ENCODE results near the gene CDC34.
A peak's percentile ranks its signal among the peaks of the same experiment; 100 is the strongest.
"Not testable (repeated sequence)": the region's sequence is repeated elsewhere in the genome, so short reads cannot be mapped to it uniquely, and the experiment has no call there.

Gene CDC34

DNA sequence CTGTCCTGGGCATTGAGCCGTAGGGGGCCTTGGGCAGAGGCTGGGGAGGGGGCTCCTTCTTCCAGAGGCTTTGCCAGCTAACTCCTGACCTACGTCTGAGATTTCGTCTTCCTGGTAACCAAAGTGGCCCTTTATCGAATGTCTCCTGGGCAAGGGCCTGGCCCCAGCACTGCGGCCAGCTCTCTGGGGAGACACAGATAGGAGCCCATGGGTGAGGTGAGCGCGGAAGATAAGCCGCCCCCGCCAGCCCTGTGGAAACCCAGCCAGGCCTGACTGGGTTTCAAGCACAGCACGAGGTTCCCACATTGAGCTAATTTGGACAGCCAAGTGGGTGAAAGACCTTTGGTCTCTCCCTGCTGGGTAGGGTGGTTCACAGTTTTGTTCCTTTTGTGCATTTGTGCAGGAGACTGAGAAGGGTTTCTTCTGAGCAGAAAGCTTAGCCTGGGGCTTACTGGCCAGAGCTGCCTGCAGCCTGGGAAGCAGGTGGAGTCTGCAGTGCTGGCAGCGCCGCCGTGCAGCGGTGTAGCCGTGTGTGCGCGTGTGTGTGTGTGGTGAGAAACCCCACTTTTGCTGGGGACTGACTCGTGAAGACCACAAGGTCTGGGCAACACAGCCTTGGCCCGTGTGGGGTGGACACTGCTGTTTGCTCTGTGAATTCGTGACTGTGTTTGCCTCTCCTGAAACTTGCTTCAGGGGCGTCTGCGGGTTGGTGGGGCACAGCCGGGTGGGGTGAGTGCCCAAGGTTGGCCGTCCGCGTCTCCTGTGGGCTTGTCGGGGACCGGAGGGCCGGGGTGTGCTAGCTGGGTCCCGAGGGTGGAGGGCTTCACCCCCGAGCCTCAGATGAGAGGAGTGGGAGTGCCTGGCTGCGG lies 43.3 kb downstream of the CDC34 start:
- no peak for DNase-seq

DNA sequence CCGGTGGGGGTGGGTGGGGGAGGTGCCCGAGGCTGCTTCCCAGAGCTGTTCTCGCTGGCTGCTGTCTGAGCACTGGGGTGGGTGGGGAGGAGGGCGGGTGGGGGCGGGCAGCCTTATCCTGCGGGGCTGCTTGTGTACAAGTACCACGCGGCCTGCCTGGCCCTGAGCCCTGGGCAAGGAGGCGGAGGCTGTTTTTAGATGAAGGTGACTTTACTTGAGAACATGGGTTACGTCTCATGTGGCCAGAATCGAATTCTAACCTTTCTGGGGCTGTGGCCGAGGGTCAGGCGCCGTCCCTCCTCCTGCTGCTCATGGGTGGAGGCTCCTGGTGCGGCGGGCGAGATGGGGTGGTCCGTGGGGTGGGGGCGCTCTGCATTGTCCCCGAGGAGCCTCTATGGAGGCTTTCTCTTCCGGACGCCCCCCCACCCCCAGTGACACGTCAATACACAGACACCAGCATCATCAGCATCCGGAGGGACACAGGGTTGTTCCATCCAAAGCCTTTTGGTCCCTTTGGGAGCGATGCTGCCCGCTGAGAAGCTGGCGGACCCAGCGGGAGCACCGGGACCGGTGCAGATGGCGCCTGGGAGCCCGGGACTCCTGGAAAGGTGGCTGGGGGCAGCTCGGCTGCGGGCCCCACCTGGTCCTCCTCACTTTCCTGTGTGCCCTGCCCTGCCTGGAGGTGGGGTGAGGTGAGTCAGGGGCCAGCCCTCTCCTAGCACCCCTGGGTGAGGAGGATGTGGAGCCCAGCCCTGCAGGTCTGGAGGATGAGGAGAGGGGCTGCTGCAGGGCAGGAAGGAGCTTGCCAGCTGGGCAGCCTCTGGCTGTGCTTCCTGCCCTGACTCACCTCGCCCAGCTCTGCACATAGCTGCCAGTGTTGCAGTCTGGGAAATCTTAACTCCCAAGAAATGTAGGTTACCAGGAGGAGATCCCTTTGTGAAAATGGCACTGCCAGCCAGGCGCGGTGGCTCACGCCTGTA lies 44.3 kb downstream of the CDC34 start:
- no peak for DNase-seq

DNA sequence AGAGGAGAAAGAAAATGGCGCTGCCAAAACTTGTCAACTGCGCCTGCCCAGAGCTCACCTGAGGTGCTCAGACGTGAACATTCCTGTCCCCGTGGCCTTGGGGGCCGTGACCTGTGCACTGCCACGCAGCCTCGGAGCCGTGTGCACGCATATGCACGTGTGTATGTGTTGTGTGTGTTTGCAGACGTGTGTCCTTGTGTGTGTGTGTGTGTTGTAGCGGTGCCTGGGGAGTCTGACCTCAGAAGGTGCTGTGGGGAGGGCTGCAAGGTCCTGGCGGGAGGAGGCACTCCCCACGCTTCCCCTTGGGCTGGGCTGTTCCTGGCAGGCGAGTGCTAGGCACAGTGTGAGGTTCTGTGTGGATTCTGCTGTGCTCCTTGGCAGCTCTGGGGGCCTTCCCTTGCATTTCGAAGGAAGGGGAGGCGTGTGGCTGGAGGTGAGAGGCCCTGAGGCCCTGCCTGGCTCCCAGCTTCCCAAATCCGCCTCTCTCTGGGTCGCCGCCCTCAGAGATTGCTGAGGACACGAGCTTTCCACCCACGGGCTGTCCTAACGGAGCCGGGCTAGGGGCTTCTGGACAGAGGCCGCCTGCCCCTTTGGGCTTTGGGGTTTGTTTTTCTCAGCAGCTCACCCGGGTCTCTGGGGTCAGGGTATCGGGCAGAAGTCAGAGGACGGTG lies 45.3 kb downstream of the CDC34 start:
- no peak for DNase-seq

DNA sequence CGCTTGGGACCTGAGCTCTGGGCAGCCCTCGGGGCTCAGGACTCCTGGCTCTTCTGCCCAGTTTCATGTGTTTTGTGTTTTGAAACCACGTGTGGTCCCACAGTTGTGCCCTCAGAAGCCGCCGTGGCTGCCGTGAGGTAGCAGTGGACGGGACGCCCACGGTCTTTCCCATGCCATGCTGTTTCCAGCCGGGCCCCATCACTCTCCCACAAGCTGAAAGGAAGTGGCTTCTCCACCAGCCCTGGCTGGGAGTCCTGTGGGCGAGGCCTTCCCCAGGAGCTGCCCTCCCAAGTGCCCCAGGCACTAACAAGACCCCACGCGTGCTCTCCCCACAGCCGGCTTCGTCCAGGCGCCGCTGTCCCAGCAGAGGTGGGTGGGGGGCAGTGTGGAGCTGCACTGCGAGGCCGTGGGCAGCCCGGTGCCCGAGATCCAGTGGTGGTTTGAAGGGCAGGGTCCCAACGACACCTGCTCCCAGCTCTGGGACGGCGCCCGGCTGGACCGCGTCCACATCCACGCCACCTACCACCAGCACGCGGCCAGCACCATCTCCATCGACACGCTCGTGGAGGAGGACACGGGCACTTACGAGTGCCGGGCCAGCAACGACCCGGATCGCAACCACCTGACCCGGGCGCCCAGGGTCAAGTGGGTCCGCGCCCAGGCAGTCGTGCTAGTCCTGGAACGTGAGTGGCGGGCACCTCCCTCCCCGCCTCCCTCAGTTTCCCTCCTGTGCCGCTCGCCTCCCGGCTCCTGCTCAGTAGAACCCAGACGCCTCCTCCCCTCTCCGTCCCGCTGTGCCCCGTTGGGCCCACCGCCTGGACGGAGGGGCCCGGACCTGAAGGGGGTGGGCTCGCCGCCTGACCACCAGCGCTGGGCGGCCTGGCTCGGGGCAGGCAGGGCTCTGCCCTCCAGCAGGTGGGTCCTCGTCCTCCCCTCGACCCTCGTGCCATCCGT lies 46.2 kb downstream of the CDC34 start:
- no peak for DNase-seq

DNA sequence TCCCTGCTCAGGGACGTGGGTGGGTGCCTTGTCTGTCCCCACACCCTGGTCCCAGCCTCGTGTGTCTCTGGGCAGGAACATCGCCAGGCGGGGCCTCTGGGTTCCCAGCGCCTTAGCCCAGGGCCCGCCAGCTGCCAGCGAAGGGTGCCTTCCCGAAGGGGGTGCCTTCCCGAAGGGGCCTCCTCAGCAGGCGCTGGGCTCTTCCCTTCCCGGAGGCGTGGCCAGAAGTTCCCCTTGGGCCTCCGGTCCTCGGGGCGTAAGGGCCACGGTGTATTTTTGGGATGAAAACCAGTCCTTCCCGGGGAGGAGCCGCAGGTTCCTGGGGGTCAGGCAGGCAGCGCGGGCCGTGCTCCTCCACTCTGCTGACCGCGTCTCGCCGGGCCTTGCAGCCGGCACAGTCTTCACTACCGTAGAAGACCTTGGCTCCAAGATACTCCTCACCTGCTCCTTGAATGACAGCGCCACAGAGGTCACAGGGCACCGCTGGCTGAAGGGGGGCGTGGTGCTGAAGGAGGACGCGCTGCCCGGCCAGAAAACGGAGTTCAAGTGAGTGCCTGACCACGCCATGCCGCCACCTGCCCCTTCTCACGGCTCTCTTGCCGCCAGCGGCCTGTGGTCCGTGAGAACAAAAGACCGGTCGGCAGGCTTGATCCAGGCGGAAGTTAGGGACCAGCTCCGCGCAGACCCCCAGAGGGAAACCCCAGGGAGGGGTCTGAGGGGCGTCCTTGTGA lies 47.7 kb downstream of the CDC34 start:
- no peak for DNase-seq

DNA sequence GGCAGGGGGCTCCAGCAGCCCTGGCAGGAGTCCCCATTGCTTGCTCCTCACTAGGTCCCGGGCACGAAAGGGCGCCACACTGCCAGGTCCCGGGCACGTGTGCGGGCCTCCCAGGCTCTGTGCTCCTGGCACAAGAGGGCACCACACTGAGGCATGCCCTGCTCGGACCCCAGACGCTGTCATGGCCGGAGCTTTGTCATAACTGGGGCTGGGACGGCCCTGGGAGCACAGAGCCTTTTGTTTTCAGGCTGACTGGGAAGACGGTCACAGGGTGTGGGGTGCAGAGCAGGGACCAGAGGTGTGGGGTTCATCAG lies 48.2 kb downstream of the CDC34 start:
- DNase-seq = no peak

DNA sequence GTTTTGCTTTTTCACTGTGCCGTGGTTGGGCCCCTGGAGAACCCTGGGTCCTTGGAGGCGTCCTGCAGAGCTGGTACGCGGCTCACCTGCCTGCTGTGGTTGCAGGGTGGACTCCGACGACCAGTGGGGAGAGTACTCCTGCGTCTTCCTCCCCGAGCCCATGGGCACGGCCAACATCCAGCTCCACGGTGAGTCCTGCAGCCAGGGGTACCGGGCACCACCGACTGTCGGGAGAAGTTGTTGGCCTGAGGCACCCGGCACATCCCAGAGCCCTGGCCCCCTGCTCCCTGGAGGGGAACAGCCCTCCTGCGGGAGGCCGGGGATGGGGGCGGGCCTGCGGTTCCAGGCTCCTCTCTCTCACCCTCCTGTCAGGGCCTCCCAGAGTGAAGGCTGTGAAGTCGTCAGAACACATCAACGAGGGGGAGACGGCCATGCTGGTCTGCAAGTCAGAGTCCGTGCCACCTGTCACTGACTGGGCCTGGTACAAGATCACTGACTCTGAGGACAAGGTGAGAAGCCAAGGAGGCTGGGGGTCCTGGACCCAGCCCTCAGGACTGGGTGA lies 48.8 kb downstream of the CDC34 start:
- DNase-seq = no peak

DNA sequence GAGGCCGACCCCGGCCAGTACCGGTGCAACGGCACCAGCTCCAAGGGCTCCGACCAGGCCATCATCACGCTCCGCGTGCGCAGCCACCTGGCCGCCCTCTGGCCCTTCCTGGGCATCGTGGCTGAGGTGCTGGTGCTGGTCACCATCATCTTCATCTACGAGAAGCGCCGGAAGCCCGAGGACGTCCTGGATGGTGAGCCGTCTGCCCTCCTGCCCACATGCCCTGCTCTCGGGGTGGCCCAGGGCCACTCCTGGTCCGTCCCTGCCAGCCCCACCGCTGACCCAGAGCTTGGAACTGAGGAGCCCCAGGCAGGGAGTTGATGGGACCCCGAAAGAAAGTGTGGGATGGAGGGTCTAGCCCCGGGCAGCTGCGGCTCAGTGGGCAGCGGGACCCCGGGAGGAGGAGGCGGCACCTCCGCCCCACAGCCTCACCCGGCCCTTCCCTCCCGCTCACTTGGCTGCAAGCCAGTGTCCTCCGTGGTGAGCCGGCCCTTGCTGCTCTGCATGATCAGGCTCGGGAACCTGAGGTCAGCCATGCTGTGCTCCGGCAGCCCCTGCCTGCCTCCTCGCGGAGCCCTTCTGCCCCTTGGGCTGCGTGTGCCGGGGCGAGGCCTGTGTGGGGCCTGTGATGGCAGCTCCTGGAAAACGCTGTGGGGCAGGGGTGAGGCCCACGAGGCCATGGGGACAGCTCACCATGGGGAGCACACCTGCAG lies 50.0 kb downstream of the CDC34 start:
- no peak for DNase-seq

DNA sequence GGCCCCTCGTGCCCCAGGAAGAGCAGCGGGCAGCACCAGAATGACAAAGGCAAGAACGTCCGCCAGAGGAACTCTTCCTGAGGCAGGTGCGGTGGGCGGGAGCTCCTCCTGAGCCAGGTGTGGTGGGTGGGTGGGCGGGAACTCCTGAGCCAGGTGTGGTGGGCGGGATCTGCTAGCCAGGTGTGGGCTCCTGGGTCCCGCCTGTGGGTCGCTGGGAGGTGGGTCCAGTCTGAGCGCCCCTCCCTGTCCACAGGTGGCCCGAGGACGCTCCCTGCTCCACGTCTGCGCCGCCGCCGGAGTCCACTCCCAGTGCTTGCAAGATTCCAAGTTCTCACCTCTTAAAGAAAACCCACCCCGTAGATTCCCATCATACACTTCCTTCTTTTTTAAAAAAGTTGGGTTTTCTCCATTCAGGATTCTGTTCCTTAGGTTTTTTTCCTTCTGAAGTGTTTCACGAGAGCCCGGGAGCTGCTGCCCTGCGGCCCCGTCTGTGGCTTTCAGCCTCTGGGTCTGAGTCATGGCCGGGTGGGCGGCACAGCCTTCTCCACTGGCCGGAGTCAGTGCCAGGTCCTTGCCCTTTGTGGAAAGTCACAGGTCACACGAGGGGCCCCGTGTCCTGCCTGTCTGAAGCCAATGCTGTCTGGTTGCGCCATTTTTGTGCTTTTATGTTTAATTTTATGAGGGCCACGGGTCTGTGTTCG lies 51.1 kb downstream of the CDC34 start:
- DNase-seq = no peak

DNA sequence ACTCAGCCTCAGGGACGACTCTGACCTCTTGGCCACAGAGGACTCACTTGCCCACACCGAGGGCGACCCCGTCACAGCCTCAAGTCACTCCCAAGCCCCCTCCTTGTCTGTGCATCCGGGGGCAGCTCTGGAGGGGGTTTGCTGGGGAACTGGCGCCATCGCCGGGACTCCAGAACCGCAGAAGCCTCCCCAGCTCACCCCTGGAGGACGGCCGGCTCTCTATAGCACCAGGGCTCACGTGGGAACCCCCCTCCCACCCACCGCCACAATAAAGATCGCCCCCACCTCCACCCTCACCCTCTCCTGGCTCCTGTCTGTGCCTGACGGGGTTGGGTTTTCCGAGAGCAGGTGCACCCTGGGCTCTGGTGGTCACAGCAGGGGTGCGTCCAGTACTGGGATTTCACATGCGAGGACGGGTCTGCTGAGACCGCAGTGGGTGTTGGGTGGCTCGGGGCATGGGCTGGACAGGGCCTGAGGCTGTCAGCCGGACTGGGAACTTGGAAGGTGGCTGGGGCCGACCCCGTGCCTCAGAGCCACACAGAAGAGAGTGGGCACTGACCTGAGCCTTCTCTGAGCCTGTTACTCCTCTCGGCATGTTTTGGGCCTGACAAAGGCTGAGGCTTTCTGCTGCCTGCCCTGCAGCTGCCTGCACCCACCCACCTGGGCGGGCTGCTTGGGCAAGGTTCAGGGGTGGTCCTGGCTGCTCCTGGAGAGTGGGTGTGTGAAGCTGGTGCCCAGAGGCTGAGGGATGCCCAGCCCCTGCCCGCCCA lies 51.8 kb downstream of the CDC34 start:
- no peak for DNase-seq

DNA sequence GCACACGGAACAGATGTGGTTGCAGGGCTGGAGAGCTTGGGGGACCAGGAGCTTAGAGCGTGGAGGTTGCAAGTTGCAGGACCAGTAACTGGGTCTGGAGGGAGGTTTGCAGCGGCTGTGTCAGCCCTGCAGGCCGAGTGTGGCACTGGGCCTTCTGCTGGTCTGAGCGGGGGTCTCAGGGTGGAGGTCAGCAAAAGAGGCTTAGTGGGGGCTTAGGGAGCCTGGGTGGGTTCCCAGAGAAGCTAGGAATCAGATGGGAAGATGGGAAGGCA lies 52.3 kb downstream of the CDC34 start:
- no peak for DNase-seq

DNA sequence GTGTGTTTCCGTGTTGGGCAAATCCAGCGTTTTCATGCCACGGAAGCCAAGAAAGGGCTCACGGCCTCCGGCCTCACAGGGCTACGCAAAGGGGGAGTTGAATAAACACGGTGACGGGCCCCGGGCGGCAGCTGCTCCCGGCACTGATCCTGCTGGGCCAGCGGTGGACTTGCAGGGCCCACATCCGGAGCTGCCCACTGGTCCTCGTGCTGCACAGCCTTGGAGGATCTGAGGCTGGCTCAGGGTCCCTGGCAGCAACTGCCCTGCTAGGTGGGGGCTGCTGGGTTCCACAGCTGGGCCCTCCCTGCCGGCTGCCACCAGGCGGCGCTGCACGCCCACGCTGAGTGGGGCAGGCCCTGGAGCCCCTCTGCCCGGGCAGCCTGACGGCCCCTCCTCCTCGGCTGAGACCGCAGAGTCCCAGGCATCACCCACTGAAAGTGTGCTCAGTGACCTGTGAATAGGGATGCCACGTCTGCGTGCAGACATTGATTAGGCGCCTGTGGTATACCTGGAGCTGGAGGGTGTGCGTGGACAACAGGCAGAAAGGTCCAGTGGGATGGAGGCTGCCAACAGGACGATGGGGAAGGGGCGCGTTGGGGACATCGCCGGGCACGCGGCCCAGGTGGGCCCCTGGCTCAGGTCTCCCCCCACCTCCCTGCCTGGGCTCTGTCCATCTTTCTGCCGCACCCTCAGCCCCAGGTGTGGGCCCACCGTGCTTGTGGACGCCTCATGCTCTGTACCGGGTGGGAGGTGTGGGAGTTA lies 52.9 kb downstream of the CDC34 start:
- peak; percentile 65 for DNase-seq

DNA sequence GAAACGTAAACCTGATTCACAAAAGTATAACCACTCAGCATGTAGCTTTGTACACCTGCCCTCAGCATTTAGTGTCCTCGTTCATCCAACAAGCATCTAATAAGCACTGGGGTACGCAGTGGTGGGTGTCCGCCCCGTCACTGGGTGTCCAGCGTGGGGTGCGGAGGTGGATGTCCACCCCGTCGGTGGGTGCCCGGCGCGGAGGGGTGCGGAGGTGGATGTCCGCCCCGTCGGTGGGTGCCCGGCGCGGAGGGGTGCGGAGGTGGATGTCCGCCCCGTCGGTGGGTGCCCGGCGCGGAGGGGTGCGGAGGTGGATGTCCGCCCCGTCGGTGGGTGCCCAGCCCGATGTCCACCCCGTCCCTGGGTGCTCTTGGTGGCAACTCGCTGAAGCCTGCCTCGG lies 53.6 kb downstream of the CDC34 start:
- not testable (repeated sequence) for DNase-seq

DNA sequence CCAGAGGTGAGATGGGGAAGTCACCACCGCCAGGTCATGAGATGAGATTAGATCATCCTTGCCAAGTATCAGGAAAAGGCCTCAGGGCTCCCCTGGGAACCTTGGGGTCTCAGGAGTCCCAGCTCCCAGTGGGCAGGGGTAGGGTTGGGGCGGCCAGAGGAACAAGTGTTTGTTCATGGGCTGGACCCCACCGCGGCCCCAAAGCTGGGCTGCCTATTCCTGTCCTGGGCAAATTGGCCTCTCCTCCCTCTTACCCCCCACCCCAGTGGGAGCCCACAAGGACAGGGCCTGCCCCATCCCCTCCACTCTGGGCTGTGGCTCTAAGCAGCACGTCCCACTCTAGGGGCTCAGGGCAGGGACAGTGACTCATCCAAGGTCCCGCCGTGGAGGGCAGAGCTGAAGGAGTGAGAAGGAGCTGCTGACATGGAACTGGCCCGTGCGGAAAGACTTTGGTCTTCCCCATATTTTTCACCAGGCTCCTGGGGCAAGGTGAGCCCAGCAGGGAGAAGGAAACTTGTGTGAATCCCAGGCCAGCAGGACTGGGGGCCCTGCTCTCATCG lies 54.1 kb downstream of the CDC34 start:
- DNase-seq = no peak

DNA sequence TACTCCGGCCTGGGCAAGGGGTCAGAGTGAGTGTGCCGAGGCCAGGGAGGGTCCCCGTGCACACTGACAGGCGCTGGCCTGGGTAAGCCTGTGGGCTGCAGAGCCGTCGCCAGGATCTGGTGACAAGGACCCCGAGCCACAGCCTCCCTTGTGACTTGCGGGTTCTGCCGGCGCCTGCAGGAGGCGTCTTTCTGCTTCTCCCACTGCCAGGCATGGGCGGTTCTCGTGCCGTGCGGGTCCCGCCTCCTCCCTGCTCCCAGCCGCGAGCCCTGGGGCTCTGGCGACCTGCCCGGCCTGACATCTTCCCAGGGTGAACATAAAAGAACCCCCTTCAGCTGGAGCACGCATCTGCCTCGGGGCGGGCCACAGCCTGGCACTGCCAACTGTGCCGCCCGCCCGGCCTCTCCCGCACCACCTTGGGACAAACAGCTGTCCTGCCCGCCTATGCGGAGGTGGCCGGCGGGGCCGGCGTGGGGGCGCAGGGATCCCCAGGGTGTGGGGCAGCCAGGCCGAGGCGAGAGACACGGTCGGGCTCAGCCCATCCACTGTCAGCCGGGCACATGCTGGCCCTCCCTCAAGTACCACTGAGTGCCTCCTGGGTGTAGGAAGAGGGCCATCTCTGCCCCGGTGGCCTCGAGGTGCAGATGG lies 56.7 kb downstream of the CDC34 start:
- peak; percentile 63 for DNase-seq

DNA sequence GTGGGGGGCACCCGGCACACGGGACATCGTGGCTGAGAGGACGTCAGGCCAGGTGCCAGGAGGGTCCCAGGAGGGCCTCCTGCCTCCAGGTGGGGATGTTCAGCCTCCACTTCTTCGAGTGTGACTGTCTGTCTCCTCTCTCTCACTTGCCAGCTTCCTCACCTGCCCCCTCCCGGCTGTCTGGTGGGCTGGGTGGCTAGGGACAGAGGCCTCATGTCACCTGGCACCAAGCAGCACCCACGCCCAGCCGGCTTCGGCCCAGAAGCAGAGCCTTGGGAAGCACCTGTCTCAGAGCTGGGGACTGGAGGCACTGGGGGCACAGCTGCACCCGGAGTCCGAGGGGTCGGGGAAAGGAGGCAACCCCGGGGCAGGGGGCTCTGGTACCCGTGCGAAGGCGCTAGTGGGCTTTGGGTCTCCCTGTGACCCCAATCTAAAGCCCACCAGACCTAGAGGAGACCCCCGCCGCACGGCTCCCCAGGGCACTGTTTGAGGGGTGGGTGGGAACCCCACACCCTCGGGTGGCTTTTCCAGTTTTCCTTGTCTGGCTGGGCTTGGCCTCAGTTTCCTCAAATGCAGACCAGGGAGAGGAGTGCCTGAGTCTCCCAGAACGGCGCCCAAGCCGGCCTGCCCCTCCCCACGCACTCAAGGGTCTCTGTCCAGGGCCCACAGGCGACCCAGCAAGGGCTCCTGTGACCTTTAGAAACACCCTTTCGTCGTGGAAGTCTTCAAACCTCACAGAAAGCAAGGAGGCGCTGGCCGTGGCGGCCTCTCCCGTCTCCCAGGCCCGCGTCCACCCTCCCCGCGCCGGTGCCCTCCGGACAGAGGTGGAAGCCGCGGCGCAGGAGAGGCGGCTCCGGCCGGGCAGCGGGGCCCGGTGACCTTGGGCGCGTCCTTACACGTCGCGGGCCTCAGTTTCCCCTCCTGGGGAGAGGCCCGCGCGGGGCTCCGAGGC lies 57.5 kb downstream of the CDC34 start:
- no peak for DNase-seq
